Natural killer cell (primary cell): Measurements from ENCODE around the gene ARHGAP24. TPM values are rescaled to one million over a fixed set of nuclear protein-coding genes. Genes with fewer than 3 reads are reported as not detected.

Experiments
- ATAC-seq, 3 donors: fragments of 150-1000 bp in 2 of 3; fragments of 200-7000 bp in 1 of 3; cut with Tn5 transposase; 1 replicate in 1 of 3; 2 replicates in 2 of 3; pipeline ENCODE4 v1.10.0; 2021; ENCODE audit warnings: mild to moderate bottlenecking in 2 of 3, moderate library complexity in 2 of 3
- DNase-seq, 2 donors: peaks; one replicate each; pipeline versions ENCODE4 v3.0.0 to v3.0.0-alpha.2; 2013 to 2021; ENCODE audit warnings: mixed read lengths in 1 of 2
- H3K27ac ChIP-seq: one replicate; pipeline ENCODE4 v1.5.1; 2013; ENCODE audit warnings: mild to moderate bottlenecking, low read length
- H3K27me3 ChIP-seq: one replicate; pipeline ENCODE4 v1.6.1; 2013; ENCODE audit warnings: low read length; ENCODE audit not compliant: control insufficient read depth, insufficient read depth
- H3K36me3 ChIP-seq: one replicate; pipeline ENCODE4 v1.6.1; 2013; ENCODE audit warnings: low read length; ENCODE audit not compliant: control insufficient read depth, insufficient read depth
- H3K4me1 ChIP-seq: one replicate; pipeline ENCODE4 v1.6.1; 2013; ENCODE audit warnings: low read length; ENCODE audit not compliant: control insufficient read depth, insufficient read depth
- H3K4me3 ChIP-seq: one replicate; pipeline ENCODE4 v1.5.1; 2013; ENCODE audit warnings: low read length
- H3K9me3 ChIP-seq: one replicate; pipeline ENCODE4 v1.6.1; 2013; ENCODE audit warnings: low read length; ENCODE audit not compliant: control insufficient read depth, insufficient read depth
- H3K27ac Mint-ChIP-seq, 2 donors: one replicate each; pipeline ENCODE4 v1.8.0; 2022; ENCODE audit warnings: mild to moderate bottlenecking in 2 of 2, mixed read lengths in 2 of 2, moderate library complexity in 1 of 2
- H3K27me3 Mint-ChIP-seq, 2 donors: one replicate each; pipeline ENCODE4 v1.8.0; 2022; ENCODE audit warnings: low read depth in 2 of 2, mixed read lengths in 2 of 2
- H3K36me3 Mint-ChIP-seq: one replicate; pipeline ENCODE4 v1.8.0; 2022; ENCODE audit warnings: mixed read lengths
- H3K4me1 Mint-ChIP-seq, 2 donors: one replicate each; pipeline ENCODE4 v1.8.0; 2022; ENCODE audit warnings: mixed read lengths in 2 of 2
- H3K4me3 Mint-ChIP-seq: one replicate; pipeline ENCODE4 v1.8.0; 2022; ENCODE audit warnings: mild to moderate bottlenecking, moderate library complexity, mixed read lengths
- H3K9me3 Mint-ChIP-seq, 2 donors: one replicate each; pipeline ENCODE4 v1.8.0; 2022; ENCODE audit warnings: mixed read lengths in 2 of 2
- WGBS: methylation state at CpG from one replicate; pipeline ENCODE4 v1.1.7; 2013; ENCODE audit warnings: missing lambda C conversion rate; ENCODE audit not compliant: insufficient coverage; 5-methylcytosine and 5-hydroxymethylcytosine counted together
- intact Hi-C: fragments of 100-400 bp; cut with micrococcal nuclease; formaldehyde crosslinking; loops from one replicate; pipeline ENCODE4 v1.14.2; 2022
- total RNA-seq, 4 donors: library from RNA; stranded (reverse); fragments of 120-200 nt in 1 of 4; gene quantifications; one replicate each; pipeline versions ENCODE4 v1.2.3 to v1.2.4, GENCODE V29; 2013 to 2022
- TF ChIP-seq, protein P1 (sequence below): fragments of 200-600 bp; IDR thresholded peaks from one replicate; pipeline ENCODE4 v1.8.0; 2022; ENCODE audit warnings: antibody characterized with exemption

Gene ARHGAP24
- total RNA-seq, 3 donors from 2014 or later (not counting 1 experiment from before 2014, with no cell fraction given) = 1.7 to 3.6 (median 1.7) TPM

DNA sequence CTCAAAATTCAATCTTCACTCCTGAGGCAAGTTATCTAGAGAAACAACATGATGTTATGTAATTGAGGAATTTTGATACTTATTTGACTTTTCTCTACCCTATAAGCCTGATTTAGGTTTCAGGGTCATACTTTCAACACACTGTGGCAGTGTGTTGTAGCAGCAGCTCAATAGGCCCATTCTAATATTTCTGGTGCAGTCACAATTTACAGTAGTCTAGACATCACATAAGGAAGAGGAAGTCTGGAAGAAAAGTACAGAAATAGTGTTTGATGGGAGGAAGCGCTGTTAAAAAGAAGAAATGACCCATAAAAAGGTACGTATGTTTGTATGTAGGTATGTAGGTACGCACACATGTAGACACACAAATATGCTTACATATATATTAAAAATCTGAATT is 194.3 kb downstream of the ARHGAP24 start:
- H3K27me3 Mint-ChIP-seq = no peaks in the 10 kb centered on the region
- no peak overlapping the region for H3K4me3 ChIP-seq

DNA sequence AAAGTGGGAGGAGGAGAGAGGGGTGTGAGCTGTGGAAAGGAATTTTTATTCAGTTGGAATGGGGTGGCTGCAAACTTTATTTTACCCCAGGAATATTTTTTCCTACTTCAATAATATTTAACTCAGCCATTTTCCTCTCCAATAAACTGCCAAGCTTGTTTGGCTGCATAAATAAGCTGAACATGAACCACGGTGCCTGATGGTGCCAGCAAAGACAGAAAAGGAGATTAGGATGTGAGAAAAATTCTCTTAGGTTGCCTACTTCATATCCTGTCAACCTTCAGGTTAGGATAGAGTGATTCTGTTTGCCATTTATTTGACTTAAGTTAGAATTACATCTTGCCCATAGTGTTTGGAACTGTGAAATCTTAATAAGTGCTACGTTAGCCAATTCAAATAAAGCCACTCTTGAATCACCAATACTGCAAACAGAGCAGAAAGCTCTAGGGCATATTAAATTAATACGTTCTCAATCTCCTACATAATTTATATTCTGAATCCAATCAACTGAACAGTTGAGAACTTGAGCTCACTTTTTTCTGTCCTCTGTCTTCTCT is 195.1 kb downstream of the ARHGAP24 start:
- peaks cover 6 to 22% of the 10 kb centered on the region in 2 donors for H3K9me3 Mint-ChIP-seq
- DNase-seq (no peak), ATAC-seq (no peak)
- Histone ChIP-seq H3K27me3 (no peaks in the 10 kb centered on the region), H3K36me3 (no peaks in the 10 kb centered on the region), H3K4me3 (no peak overlapping the region), H3K9me3 (peaks cover 3% of the 10 kb centered on the region), H3K4me1 (no peaks in the 10 kb centered on the region), H3K27ac (no peak overlapping the region)
- TF ChIP-seq, protein P1, sequence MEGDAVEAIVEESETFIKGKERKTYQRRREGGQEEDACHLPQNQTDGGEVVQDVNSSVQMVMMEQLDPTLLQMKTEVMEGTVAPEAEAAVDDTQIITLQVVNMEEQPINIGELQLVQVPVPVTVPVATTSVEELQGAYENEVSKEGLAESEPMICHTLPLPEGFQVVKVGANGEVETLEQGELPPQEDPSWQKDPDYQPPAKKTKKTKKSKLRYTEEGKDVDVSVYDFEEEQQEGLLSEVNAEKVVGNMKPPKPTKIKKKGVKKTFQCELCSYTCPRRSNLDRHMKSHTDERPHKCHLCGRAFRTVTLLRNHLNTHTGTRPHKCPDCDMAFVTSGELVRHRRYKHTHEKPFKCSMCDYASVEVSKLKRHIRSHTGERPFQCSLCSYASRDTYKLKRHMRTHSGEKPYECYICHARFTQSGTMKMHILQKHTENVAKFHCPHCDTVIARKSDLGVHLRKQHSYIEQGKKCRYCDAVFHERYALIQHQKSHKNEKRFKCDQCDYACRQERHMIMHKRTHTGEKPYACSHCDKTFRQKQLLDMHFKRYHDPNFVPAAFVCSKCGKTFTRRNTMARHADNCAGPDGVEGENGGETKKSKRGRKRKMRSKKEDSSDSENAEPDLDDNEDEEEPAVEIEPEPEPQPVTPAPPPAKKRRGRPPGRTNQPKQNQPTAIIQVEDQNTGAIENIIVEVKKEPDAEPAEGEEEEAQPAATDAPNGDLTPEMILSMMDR = no peak
- H3K27me3 Mint-ChIP-seq = no peaks in the 10 kb centered on the region
- no peak overlapping the region for H3K27ac Mint-ChIP-seq
- H3K36me3 Mint-ChIP-seq = no peaks in the 10 kb centered on the region
- no peaks in the 10 kb centered on the region for H3K4me1 Mint-ChIP-seq
- intact Hi-C loops = no loop called here
- no peak overlapping the region for H3K4me3 Mint-ChIP-seq
- 90% methylated on average over 3 of the region's 3 CpGs for WGBS

More for the DNA sequence above, 194.3 kb downstream of the ARHGAP24 start:
- no peaks in the 10 kb centered on the region for H3K4me1 Mint-ChIP-seq
- Histone ChIP-seq H3K27me3 (no peaks in the 10 kb centered on the region), H3K9me3 (peaks cover 3% of the 10 kb centered on the region), H3K36me3 (no peaks in the 10 kb centered on the region), H3K27ac (no peak overlapping the region), H3K4me1 (no peaks in the 10 kb centered on the region)
- intact Hi-C loops = no loop called here
- H3K36me3 Mint-ChIP-seq = no peaks in the 10 kb centered on the region
- DNase-seq = no peak
- no peak overlapping the region for H3K27ac Mint-ChIP-seq
- no peak overlapping the region for H3K4me3 Mint-ChIP-seq
- TF ChIP-seq, protein P1 = no peak
- H3K9me3 Mint-ChIP-seq = peaks cover 8 to 19% of the 10 kb centered on the region in 2 donors
- ATAC-seq = no peak
- no CpG with 5 or more reads among the region's 3 CpGs for WGBS

DNA sequence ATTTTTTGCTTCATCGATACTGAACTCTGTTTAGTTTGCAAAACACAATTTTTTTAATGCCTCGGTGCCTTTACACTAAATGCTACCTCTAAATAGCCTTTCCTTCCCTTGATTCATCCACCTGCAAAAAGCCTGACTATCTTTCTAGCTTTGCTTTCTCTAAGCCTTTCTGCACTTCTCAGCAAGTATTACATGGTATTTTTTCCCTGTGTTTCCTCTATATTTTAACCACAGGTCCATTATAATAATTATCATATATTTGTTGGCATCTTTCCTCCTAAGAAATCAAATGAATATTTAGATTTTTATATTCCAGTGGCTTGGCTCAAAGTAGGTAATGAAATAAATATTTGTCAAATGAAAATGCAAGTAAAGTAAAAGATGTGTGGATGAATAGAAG is 196.2 kb downstream of the ARHGAP24 start:
- TF ChIP-seq, protein P1 = no peak
- no peaks in the 10 kb centered on the region for H3K4me1 ChIP-seq
- H3K9me3 ChIP-seq = peaks cover 3% of the 10 kb centered on the region
- no peak for ATAC-seq
- Mint-ChIP-seq H3K4me1 (no peaks in the 10 kb centered on the region), H3K36me3 (no peaks in the 10 kb centered on the region), H3K27me3 (no peaks in the 10 kb centered on the region), H3K4me3 (no peak overlapping the region), H3K9me3 (peaks cover 5 to 19% of the 10 kb centered on the region in 2 donors), H3K27ac (no peak overlapping the region)
- DNase-seq = no peak
- 70% methylated on average over 2 of the region's 2 CpGs for WGBS
- H3K27ac ChIP-seq = no peak overlapping the region
- intact Hi-C loops = no loop called here
- no peaks in the 10 kb centered on the region for H3K36me3 ChIP-seq
- no peak overlapping the region for H3K4me3 ChIP-seq
- H3K27me3 ChIP-seq = no peaks in the 10 kb centered on the region

DNA sequence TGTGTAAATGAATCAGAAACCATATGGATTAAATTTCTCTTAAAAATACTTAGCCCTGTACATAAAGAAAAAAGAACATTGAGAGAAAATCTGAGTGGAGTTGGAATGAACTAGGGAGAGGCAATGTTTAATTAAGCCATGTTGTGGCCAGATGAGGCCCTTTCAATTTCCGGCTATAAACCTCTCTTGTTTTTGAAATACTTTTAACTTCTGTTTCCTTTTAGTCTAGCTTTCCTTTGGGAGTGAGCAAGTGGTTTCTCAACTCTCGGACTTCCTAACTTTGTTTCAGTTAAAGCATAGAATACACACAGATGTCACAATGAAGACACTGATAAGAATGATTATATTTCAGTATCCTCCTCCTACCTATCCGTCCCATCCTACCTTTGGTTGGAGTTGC is 197.2 kb downstream of the ARHGAP24 start:
- intact Hi-C loops = no loop called here

More for the DNA sequence above, 197.2 kb downstream of the ARHGAP24 start:
- Histone ChIP-seq H3K9me3 (peaks cover 3% of the 10 kb centered on the region), H3K4me1 (no peaks in the 10 kb centered on the region), H3K27ac (no peak overlapping the region), H3K36me3 (no peaks in the 10 kb centered on the region), H3K4me3 (no peak overlapping the region), H3K27me3 (no peaks in the 10 kb centered on the region)
- H3K36me3 Mint-ChIP-seq = no peaks in the 10 kb centered on the region
- H3K9me3 Mint-ChIP-seq = peaks cover 7 to 22% of the 10 kb centered on the region in 2 donors
- WGBS = 83% methylated on average over 3 of the region's 3 CpGs
- TF ChIP-seq, protein P1 = no peak
- H3K4me3 Mint-ChIP-seq = no peak overlapping the region
- H3K27ac Mint-ChIP-seq = no peak overlapping the region
- ATAC-seq (no peak), DNase-seq (no peak)
- H3K4me1 Mint-ChIP-seq = no peaks in the 10 kb centered on the region
- no peaks in the 10 kb centered on the region for H3K27me3 Mint-ChIP-seq
